Measurements from ENCODE around the gene SUN1.

SUN1 gene

GRCh38 chr7:893686-894085, 61.4 kb downstream of the SUN1 start:
- no peak for DNase-seq

- DNase-seq = no peak
These were observed 62.0 kb downstream of the SUN1 start for GRCh38 chr7:894164-894867.

- no peak for DNase-seq
These were observed 62.7 kb downstream of the SUN1 start for GRCh38 chr7:894927-895450.

GRCh38 chr7:895451-896052, 63.3 kb downstream of the SUN1 start:
- DNase-seq = no peak

- DNase-seq = no peak
These were observed 64.2 kb downstream of the SUN1 start for GRCh38 chr7:896346-897075.

GRCh38 chr7:897086-897485, 64.8 kb downstream of the SUN1 start:
- no peak for DNase-seq

- DNase-seq = peak; percentile 3
These were observed 65.6 kb downstream of the SUN1 start for GRCh38 chr7:897771-898376.

- no peak for DNase-seq
These were observed 66.2 kb downstream of the SUN1 start for GRCh38 chr7:898460-898854.

- no peak for DNase-seq
These were observed 66.8 kb downstream of the SUN1 start for GRCh38 chr7:898855-899681.

- no peak for DNase-seq
These were observed 67.5 kb downstream of the SUN1 start for GRCh38 chr7:899806-900205.

GRCh38 chr7:900331-901040, 68.2 kb downstream of the SUN1 start:
- no peak for DNase-seq

- DNase-seq = no peak
These were observed 68.7 kb downstream of the SUN1 start for GRCh38 chr7:901041-901387.

- DNase-seq = peak; percentile 16
These were observed 69.3 kb downstream of the SUN1 start for GRCh38 chr7:901388-902154.

GRCh38 chr7:902996-903395, 70.7 kb downstream of the SUN1 start:
- no peak for DNase-seq

GRCh38 chr7:903921-904755, 71.9 kb downstream of the SUN1 start:
- no peak for DNase-seq

- DNase-seq = no peak
These were observed 72.6 kb downstream of the SUN1 start for GRCh38 chr7:904847-905246.

GRCh38 chr7:906776-907157, 74.5 kb downstream of the SUN1 start:
- no peak for DNase-seq

GRCh38 chr7:907158-907980, 75.1 kb downstream of the SUN1 start:
- no peak for DNase-seq

- no peak for DNase-seq
These were observed 75.9 kb downstream of the SUN1 start for GRCh38 chr7:908159-908581.
